DMS114 treated with DMSO at 0.1 percent for 48 hours (cell line): Measurements from ENCODE around the gene ABHD17B.
A peak's percentile ranks its signal among the peaks of the same experiment; 100 is the strongest.

ENCODE experiments used
- DNase-seq: peaks from one replicate; lab custom pipeline; 2025; ENCODE audit not compliant: unreplicated experiment; lab: John Stamatoyannopoulos, UW

ABHD17B gene

DNA sequence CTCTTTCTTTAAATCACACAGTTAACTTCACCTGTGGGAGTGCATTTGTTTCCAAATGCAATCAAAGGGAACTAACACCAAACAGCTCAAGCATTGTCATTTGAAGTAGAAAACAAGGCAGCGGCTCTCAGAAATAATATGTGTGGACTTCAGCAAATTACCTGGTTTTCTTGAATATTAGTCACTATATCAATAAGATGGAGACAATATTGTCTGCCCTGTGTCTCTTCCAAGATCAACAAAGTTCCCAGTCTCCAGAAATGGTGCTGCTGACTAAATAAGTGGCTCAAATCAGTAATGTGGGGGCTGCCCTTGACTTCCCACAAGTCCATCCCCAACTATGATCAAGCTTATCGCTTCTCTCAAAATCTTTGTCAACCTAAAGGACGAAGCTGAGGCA lies 89.6 kb downstream of the ABHD17B start:
- DNase-seq, result no peak

DNA sequence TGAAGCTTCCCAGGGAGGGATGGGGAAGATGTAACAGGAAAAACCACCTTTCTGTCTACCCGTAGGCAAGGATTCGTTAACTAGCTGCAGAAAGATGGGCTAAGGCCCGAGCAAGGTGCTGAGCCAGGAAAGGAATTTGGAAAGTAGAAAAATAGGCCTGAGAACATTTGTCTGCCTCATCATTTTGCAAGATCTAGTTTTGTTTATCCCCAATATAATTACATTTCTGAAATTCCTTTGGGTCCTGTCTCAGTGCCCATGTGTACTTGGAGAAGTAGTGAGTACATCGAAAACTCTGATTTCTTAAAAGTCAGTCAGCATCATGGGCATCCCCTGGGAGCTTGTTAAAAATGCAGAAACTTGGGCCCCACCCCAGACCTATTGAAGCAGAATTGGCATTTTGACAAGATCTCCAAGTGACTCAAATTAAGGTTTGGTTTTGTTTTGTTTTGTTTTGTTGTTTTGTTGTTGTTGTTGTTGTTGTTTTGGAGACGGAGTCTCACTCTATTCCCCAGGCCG lies 90.5 kb downstream of the ABHD17B start:
- DNase-seq, result no peak

DNA sequence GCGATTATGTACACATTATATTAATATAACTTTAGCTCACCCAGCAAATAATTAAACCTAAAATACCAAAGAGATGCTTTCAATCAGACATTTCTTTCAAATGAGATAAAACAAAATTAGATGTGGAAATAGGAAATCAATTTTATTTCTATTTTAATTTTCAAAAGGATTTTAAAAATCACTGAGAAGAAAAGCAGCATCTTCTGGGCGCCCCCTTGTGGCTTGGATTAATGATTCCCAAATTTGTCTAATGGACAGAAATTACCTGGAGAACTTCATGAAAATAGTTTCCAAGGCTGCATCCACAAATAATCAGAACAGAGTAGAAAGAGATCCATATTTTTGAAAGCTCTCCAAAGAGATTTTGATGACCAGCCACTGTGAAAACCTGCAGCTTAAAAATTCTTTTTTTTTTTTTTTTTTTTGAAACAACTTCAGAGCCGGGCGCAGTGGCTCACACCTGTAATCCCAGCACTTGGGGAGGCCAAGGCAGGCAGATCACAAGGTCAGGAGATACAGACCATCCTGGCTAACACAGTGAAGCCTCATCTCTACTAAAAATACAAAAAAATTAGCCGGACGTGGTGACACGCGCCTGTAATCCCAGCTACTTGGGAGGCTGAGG lies 91.8 kb downstream of the ABHD17B start:
- peak; percentile 2 for DNase-seq

DNA sequence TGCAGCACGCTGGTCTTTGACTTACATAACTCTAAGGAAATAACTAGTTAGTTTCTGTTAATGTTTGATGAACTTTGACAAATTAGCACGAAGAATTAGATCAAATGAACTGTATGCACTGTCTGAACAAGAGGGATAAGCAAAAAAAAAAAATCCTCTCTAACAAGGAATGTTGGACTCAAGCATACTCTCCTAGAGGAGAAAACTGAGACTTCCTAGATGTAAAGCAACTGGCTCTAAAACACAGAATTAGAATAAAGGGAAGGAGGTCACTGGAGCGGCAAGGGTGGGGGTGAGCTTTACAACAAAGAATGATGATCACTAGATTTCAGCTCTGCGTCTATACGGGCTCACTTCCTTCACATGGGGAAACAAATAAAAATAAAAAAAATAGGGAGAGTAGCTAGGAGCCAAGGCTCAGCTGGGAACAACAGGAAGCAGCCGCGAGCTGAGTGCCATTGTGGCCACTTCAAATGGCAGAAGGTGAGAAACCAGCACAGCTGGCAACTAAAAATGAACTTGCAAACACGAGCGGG lies 94.0 kb downstream of the ABHD17B start:
- no peak for DNase-seq
